Esophagus (tissue), 2 donors: ENCODE results near the gene WNT6. TPM values are rescaled to one million over a fixed set of nuclear protein-coding genes. Genes with fewer than 3 reads are reported as not detected.
A peak's percentile ranks its signal among the peaks of the same experiment; 100 is the strongest.

Experiments
- H3K27ac ChIP-seq, 2 donors: one replicate each; pipeline ENCODE4 v1.5.1; 2013; ENCODE audit warnings: low read depth in 2 of 2, mild to moderate bottlenecking in 2 of 2, inconsistent platforms in 1 of 2, low read length in 1 of 2, moderate library complexity in 1 of 2
- H3K27me3 ChIP-seq, 2 donors: one replicate each; pipeline ENCODE4 v1.6.1; 2013; ENCODE audit warnings: low read length in 2 of 2, control low read depth in 1 of 2, mild to moderate bottlenecking in 1 of 2; ENCODE audit not compliant: insufficient read depth in 2 of 2, control insufficient read depth in 1 of 2
- H3K36me3 ChIP-seq, 2 donors: one replicate each; pipeline ENCODE4 v1.6.1; 2013; ENCODE audit warnings: low read length in 1 of 2; ENCODE audit not compliant: control insufficient read depth in 2 of 2, insufficient read depth in 2 of 2
- H3K4me1 ChIP-seq, 2 donors: one replicate each; pipeline ENCODE4 v1.6.1; 2013; ENCODE audit warnings: low read length in 1 of 2; ENCODE audit not compliant: control insufficient read depth in 2 of 2, insufficient read depth in 2 of 2
- H3K4me3 ChIP-seq, 2 donors: one replicate each; pipeline ENCODE4 v1.5.1; 2013; ENCODE audit warnings: low read length in 2 of 2, mild to moderate bottlenecking in 2 of 2, low read depth in 1 of 2, moderate library complexity in 1 of 2
- H3K9me3 ChIP-seq, 2 donors: one replicate each; pipeline ENCODE4 v1.6.1; 2013; ENCODE audit warnings: mild to moderate bottlenecking in 2 of 2, low read depth in 1 of 2, low read length in 1 of 2, moderate library complexity in 1 of 2; ENCODE audit not compliant: control insufficient read depth in 2 of 2, insufficient read depth in 1 of 2
- WGBS, 2 donors: extraction: QIAGEN DNeasy Blood & Tissue Kit; methylation state at CpG; one replicate each; pipeline ENCODE4 v1.1.7; 2013; 5-methylcytosine and 5-hydroxymethylcytosine counted together
- polyA plus RNA-seq, 2 donors: library from polyadenylated mRNA; stranded (reverse); fragments of 200-250 nt; gene quantifications; one replicate each; pipeline ENCODE4 v1.2.3, GENCODE V29; 2013
- donor health status: healthy with polysubstance abuse.
- donor health status: Bipolar disorder and iron deficiency.

The WNT6 gene
- polyA plus RNA-seq: under 1 TPM; 0.31 to 0.76 TPM

GRCh38 chr2:218859556-218859987, at the start of gene WNT6:
Gene WNT6, plus strand, starts transcription at chr2:218859805. Its CDS starts 233 bp downstream, at chr2:218860038.
- peaks cover 0 to 11% of the 10 kb centered on the region in 2 donors for H3K27me3 ChIP-seq
- H3K4me3 ChIP-seq: peak within 1 kb of the TSS; percentile 26
- 1% methylated on average over 50 to 64 of the region's 64 CpGs for WGBS, 2 donors
- H3K9me3 ChIP-seq: no peaks in the 10 kb centered on the region
- no peak within 1 kb of the TSS for H3K27ac ChIP-seq
- H3K36me3 ChIP-seq: no peaks in the 10 kb centered on the region
- peaks cover 0 to 7% of the 10 kb centered on the region in 2 donors for H3K4me1 ChIP-seq

DNA sequence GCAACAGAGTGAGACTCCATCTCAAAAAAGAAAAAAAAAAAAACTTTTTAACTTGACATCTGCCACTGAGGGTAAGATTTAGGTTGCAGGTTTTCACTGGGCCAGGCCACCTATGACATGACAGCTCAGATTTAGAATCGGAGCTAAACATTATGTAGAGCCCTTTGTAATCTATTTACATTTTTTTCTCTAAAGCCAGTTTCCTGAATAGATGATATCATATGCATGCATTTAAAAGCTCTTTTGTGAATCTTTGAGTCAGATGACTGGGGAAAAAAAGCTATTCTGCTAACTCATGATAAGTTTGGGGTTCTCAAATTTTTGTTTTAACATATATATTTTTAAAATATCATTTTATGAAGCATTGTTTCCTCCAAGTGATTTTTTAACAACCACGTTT, 49.3 kb upstream of the WNT6 start:
- Histone ChIP-seq H3K36me3 (peaks cover 0 to 4% of the 10 kb centered on the region in 2 donors), H3K27ac (no peak overlapping the region), H3K27me3 (no peaks in the 10 kb centered on the region), H3K4me1 (peaks cover 0 to 4% of the 10 kb centered on the region in 2 donors), H3K4me3 (no peak overlapping the region), H3K9me3 (no peaks in the 10 kb centered on the region)
- 73 to 74% methylated on average over 2 of the region's 2 CpGs for WGBS, 2 donors

- H3K9me3 ChIP-seq: no peaks in the 10 kb centered on the region
- H3K27me3 ChIP-seq: no peaks in the 10 kb centered on the region
- peaks cover 0 to 4% of the 10 kb centered on the region in 2 donors for H3K36me3 ChIP-seq
- no peak overlapping the region for H3K4me3 ChIP-seq
- 77 to 81% methylated on average over 4 of the region's 4 CpGs for WGBS, 2 donors
- peaks cover 0 to 4% of the 10 kb centered on the region in 2 donors for H3K4me1 ChIP-seq
- H3K27ac ChIP-seq: no peak overlapping the region
Measured at GRCh38 chr2:218811382-218811781, 48.2 kb upstream of the WNT6 start.

DNA sequence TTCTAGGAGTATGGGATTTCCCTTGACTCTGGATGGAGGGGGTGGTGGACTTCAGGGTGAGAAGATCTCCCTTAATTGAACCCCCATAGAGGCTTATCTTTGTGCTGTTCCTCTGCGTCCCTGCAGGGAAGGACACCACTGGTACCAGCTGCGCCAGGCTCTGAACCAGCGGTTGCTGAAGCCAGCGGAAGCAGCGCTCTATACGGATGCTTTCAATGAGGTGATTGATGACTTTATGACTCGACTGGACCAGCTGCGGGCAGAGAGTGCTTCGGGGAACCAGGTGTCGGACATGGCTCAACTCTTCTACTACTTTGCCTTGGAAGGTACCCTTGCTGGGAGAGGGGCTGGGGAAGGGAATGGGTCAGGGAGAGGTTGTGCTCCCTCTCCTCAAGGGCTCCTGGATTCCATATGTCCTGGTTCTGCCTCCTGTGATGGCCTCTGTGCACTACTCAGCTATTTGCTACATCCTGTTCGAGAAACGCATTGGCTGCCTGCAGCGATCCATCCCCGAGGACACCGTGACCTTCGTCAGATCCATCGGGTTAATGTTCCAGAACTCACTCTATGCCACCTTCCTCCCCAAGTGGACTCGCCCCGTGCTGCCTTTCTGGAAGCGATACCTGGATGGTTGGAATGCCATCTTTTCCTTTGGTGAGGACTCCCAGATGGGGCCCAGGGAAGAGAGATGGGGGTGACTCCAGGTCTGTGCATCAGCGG, 47.3 kb upstream of the WNT6 start:
- no peaks in the 10 kb centered on the region for H3K27me3 ChIP-seq
- H3K4me1 ChIP-seq: peaks cover 0 to 4% of the 10 kb centered on the region in 2 donors
- 93 to 95% methylated on average over 21 of the region's 21 CpGs for WGBS, 2 donors
- no peaks in the 10 kb centered on the region for H3K9me3 ChIP-seq
- no peak overlapping the region for H3K27ac ChIP-seq
- H3K4me3 ChIP-seq: no peak overlapping the region
- H3K36me3 ChIP-seq: peaks cover 0 to 4% of the 10 kb centered on the region in 2 donors

GRCh38 chr2:218812861-218813260, 46.7 kb upstream of the WNT6 start:
- WGBS, 2 donors: 87 to 90% methylated on average over 5 of the region's 5 CpGs

DNA sequence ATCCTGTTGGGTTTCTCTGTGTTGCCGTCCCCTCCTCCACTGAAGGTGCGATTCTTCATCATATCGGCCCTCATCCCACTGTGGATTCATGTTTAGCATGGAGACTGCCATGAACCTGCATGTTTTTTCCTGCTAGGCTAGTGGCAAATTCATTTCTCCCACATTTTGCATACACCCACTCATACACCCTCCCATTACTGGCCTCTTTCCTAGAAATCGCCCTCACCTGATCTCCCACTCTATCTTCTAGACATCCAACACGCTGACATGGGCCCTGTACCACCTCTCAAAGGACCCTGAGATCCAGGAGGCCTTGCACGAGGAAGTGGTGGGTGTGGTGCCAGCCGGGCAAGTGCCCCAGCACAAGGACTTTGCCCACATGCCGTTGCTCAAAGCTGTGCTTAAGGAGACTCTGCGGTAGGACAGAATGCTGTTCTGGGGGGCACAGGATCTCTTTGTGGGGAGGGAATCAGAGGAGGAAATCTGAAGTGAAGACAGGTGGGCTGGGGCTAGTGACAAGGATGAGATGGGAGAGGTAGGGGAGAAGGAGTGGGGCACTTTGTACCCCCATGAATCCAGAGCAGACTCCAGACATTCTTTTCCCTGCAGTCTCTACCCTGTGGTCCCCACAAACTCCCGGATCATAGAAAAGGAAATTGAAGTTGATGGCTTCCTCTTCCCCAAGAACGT, 45.7 kb upstream of the WNT6 start:
- Histone ChIP-seq H3K27me3 (no peaks in the 10 kb centered on the region), H3K9me3 (no peaks in the 10 kb centered on the region), H3K4me3 (no peak overlapping the region), H3K4me1 (peaks cover 0 to 4% of the 10 kb centered on the region in 2 donors), H3K27ac (no peak overlapping the region), H3K36me3 (peaks cover 0 to 4% of the 10 kb centered on the region in 2 donors)
- WGBS, 2 donors: 67 to 79% methylated on average over 11 of the region's 11 CpGs

More at GRCh38 chr2:218812861-218813260, 46.7 kb upstream of the WNT6 start:
- Histone ChIP-seq H3K27ac (no peak overlapping the region), H3K4me1 (peaks cover 0 to 4% of the 10 kb centered on the region in 2 donors), H3K4me3 (no peak overlapping the region), H3K9me3 (no peaks in the 10 kb centered on the region), H3K36me3 (peaks cover 0 to 4% of the 10 kb centered on the region in 2 donors), H3K27me3 (no peaks in the 10 kb centered on the region)

DNA sequence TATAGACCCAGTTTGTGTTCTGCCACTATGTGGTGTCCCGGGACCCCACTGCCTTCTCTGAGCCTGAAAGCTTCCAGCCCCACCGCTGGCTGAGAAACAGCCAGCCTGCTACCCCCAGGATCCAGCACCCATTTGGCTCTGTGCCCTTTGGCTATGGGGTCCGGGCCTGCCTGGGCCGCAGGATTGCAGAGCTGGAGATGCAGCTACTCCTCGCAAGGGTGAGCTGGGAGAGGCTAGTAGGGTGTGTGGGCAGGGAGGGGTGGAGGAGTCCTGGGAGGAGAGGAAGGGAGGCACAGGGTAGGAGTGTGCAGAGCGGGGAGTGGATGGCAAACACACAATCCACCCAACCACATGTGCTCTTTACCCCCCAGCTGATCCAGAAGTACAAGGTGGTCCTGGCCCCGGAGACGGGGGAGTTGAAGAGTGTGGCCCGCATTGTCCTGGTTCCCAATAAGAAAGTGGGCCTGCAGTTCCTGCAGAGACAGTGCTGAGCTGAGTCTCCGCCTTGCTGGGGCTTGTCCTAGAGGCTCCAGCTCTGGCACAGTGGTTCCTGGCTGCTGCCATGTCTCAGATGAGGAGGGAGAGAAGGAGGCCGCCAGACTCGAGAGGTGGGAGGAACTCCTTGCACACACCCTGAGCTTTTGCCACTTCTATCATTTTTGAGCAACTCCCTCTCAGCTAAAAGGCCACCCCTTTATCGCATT, 44.9 kb upstream of the WNT6 start:
- peaks cover 0 to 4% of the 10 kb centered on the region in 2 donors for H3K4me1 ChIP-seq
- no peak overlapping the region for H3K4me3 ChIP-seq
- peaks cover 0 to 4% of the 10 kb centered on the region in 2 donors for H3K36me3 ChIP-seq
- no peak overlapping the region for H3K27ac ChIP-seq
- H3K9me3 ChIP-seq: no peaks in the 10 kb centered on the region
- H3K27me3 ChIP-seq: no peaks in the 10 kb centered on the region
- WGBS, 2 donors: 73 to 79% methylated on average over 13 of the region's 13 CpGs

GRCh38 chr2:218815244-218815637, 44.4 kb upstream of the WNT6 start:
- Histone ChIP-seq H3K27me3 (no peaks in the 10 kb centered on the region), H3K9me3 (no peaks in the 10 kb centered on the region), H3K4me1 (peaks cover 0 to 4% of the 10 kb centered on the region in 2 donors), H3K36me3 (peaks cover 0 to 4% of the 10 kb centered on the region in 2 donors), H3K27ac (no peak overlapping the region), H3K4me3 (no peak overlapping the region)
- 75 to 84% methylated on average over 5 of the region's 5 CpGs for WGBS, 2 donors

DNA sequence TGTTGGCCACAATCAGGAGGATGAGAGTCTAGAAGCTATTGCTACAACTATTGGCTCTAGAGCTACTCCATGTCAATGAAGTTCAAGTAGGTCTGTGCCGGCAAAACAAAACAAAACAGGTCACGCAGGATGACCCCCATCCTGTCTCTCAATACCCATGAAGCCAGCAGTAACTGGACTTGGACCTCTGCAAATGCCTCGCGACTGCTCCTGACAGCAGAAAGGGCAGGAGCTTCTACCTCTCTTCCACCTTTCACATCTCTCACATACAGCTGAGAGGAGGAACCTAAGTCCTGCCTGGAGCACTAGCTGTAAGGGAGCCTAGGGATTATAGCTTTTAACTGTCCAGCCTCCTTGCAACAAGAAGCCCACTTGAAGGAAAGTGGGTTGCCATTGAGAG, 44.0 kb upstream of the WNT6 start:
- Histone ChIP-seq H3K27ac (no peak overlapping the region), H3K36me3 (peaks cover 0 to 4% of the 10 kb centered on the region in 2 donors), H3K4me1 (peaks cover 0 to 4% of the 10 kb centered on the region in 2 donors), H3K4me3 (no peak overlapping the region), H3K27me3 (no peaks in the 10 kb centered on the region), H3K9me3 (no peaks in the 10 kb centered on the region)
- WGBS, 2 donors: 89 to 93% methylated on average over 4 of the region's 4 CpGs
